ENCODE data around the gene TMC2.

Gene TMC2

GRCh38 chr20:2558581-2559278 lies 22.4 kb downstream of the TMC2 start:
- peak overlapping the region; percentile 19 for H3K4me3 ChIP-seq (ENCODE audit: low read depth, low read length)
- in situ Hi-C loops (cut with HindIII; ENCODE audit: low sequenced_read_pairs) = no loop called here
- TF ChIP-seq CTCF (IDR thresholded peaks at IDR 0.05; ENCODE audit: low read depth, low read length, missing control alignments) = no peak
- DNase-seq (ENCODE audit: low read depth) = no peak

DNA sequence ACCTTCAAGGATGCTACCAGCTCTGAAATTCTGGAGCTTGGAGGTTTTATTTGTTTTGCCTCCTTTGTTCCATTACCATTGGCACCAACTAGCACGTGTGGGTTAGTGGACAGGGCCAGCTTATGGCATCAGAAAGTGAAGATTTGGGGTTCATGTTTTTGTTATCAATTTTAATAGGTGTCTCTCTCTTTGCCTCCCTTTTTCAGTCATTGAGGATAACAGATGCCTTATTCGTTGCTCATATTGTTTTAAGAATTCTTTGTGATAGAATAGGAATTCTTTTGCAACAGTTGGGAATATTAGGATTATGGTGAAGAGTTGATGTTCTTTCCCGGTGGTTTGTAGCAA lies 22.9 kb downstream of the TMC2 start:
- no peak for TF ChIP-seq CTCF (IDR thresholded peaks at IDR 0.05; ENCODE audit: low read depth, low read length, missing control alignments)
- in situ Hi-C loops (cut with HindIII; ENCODE audit: low sequenced_read_pairs) = no loop called here
- no peak for DNase-seq (ENCODE audit: low read depth)
- peak overlapping the region; percentile 19 for H3K4me3 ChIP-seq (ENCODE audit: low read depth, low read length)

- in situ Hi-C loops (cut with HindIII; ENCODE audit: low sequenced_read_pairs) = no loop called here
- H3K4me3 ChIP-seq (ENCODE audit: low read depth, low read length) = no peak overlapping the region
- TF ChIP-seq CTCF (IDR thresholded peaks at IDR 0.05; ENCODE audit: low read depth, low read length, missing control alignments) = no peak
- DNase-seq (ENCODE audit: low read depth) = no peak
Measured at GRCh38 chr20:2559651-2560050, 23.3 kb downstream of the TMC2 start.

GRCh38 chr20:2563116-2563515 lies 26.7 kb downstream of the TMC2 start:
- in situ Hi-C loops (cut with HindIII; ENCODE audit: low sequenced_read_pairs) = no loop called here
- no peak overlapping the region for H3K4me3 ChIP-seq (ENCODE audit: low read depth, low read length)
- DNase-seq (ENCODE audit: low read depth) = no peak
- no peak for TF ChIP-seq CTCF (IDR thresholded peaks at IDR 0.05; ENCODE audit: low read depth, low read length, missing control alignments)

- no peak for DNase-seq (ENCODE audit: low read depth)
- in situ Hi-C loops (cut with HindIII; ENCODE audit: low sequenced_read_pairs) = no loop called here
- no peak overlapping the region for H3K4me3 ChIP-seq (ENCODE audit: low read depth, low read length)
- no peak for TF ChIP-seq CTCF (IDR thresholded peaks at IDR 0.05; ENCODE audit: low read depth, low read length, missing control alignments)
Measured at GRCh38 chr20:2564406-2564805, 28.0 kb downstream of the TMC2 start.

DNA sequence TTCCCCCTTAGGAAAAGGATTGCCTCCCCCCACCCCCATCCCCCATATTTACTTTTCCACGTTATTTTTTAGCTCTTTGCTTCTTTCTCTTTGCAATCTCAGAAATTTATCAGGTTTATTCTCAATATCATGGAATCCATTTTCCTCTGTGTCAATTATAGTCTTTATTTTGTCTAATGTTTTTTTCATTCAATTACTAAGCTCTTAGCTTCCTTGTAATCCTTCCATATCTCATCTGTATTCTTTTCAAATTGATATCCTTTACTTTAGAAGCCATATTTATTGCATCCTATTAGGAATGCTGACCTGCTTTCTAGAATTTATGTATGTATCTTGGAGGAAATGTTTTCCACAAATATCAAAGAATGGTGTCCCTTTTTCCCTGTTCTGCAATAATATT lies 39.3 kb downstream of the TMC2 start:
- no peak overlapping the region for H3K4me3 ChIP-seq (ENCODE audit: low read depth, low read length)
- no peak for TF ChIP-seq CTCF (IDR thresholded peaks at IDR 0.05; ENCODE audit: low read depth, low read length, missing control alignments)
- no peak for DNase-seq (ENCODE audit: low read depth)
- in situ Hi-C loops (cut with HindIII; ENCODE audit: low sequenced_read_pairs) = no loop called here

Data from astrocyte of the cerebellum (primary cell).